ENCODE results near the gene PYGB. TPM values are rescaled to one million over a fixed set of nuclear protein-coding genes. Genes with fewer than 3 reads are reported as not detected.

Gene PYGB
- total RNA-seq, 3 donors from 2014 or later = 247 to 252 (median 247) TPM

GRCh38 chr20:25220810-25221591 lies 26.9 kb upstream of the PYGB start:
- no peak for TF ChIP-seq CTCF (IDR thresholded peaks at IDR 0.05)
- ATAC-seq (peak; percentile 80), DNase-seq (peak; percentile 77 to 88 (median 83))
- H3K4me3 ChIP-seq = no peak overlapping the region
- peaks cover 17% of the 10 kb centered on the region for H3K4me1 ChIP-seq (ENCODE audit: low read depth)
- H3K9me3 ChIP-seq = no peaks in the 10 kb centered on the region
- peaks cover 7% of the 10 kb centered on the region for H3K36me3 ChIP-seq (ENCODE audit: low read depth)
- intact Hi-C loops (cut with DNase I, micrococcal nuclease) = no loop called here

DNA sequence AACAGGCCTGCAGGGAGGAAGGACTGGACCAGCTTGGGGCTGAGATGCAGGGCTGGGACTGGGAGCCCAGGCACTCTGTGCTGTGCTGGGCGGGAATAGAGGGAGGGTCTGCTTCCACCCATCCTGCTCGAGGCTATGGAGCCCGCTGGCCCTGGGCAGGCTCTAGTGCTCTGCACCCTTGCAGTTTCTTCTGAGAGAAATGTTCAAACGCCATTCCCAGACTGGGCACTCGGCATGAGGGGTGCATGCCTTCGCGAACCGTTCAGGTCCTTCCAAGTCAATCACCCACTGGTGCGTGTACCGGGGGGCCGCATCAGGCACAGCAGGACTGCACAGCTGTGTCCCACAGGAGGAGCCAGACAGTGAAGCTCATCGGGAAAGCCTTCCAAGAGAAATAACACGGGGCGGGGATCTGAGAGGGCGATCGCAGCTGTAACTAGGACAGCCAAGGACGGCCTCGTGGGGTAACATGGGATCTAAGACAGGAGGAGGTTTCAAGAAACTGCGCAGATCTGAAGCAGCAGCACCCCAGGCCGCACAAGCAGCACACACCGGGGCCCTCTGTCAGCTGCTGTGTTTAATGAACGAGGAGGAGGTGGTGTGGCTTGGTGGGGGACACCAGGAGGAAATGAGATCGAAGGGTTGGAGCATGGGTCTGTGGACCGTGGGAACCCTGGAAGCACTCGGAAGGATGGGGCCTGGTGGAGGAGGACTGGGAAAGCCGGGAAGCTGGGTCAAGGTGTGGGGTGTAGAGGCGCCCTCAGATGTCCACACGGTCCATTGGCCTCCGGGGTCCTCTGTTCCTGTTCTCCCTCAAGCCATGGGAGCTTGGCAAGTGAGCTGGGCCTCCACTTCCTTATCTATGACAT lies 26.1 kb upstream of the PYGB start:
- no peak for ATAC-seq
- Histone ChIP-seq H3K4me3 (no peak overlapping the region), H3K36me3 (ENCODE audit: low read depth) (no peaks in the 10 kb centered on the region), H3K9me3 (no peaks in the 10 kb centered on the region), H3K4me1 (ENCODE audit: low read depth) (peaks cover 17% of the 10 kb centered on the region)
- intact Hi-C loops (cut with DNase I, micrococcal nuclease) = no loop called here
- no peak for TF ChIP-seq CTCF (IDR thresholded peaks at IDR 0.05)
- no peak for DNase-seq

DNA sequence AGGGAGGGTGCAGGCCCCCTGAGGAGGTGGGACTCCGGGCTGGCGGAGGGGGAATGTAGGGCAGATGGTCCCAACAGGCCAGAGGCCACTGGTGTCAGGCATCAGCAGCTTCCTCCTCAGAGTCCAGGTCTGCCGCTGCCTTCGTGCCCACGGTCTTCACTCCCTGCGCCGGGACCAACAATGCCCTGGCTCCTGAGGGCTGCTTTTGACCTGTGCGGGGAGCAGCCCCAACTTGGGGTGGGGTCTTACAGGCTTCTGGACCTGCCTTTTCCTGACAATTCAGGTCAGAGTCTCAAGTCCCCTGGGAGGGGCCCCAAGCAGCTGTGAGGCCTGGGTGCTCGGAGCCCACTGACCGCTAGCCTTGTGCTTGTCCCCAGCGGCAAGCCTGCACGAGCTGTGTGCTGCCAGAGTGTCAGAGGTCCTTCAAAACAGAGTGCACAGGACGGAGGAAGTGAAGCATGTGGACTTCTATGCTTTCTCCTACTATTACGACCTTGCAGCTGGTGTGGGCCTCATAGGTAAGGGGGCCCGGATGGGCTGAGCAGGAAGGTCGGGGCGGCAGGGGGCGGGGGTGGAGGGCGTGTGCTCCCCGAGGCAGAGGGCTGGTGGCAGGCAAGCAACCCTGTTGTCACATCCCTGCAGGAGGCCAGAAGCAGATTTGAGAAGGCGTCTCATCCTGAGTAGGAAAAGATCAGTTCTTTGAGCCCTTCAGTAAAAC lies 25.3 kb upstream of the PYGB start:
- Histone ChIP-seq H3K9me3 (no peaks in the 10 kb centered on the region), H3K36me3 (ENCODE audit: low read depth) (no peaks in the 10 kb centered on the region), H3K4me1 (ENCODE audit: low read depth) (peaks cover 23% of the 10 kb centered on the region), H3K4me3 (no peak overlapping the region)
- TF ChIP-seq CTCF (IDR thresholded peaks at IDR 0.05) = no peak
- DNase-seq (peak in 1 of 3 donors; percentile 51), ATAC-seq (peak; percentile 1)
- intact Hi-C loops (cut with DNase I, micrococcal nuclease) = no loop called here

DNA sequence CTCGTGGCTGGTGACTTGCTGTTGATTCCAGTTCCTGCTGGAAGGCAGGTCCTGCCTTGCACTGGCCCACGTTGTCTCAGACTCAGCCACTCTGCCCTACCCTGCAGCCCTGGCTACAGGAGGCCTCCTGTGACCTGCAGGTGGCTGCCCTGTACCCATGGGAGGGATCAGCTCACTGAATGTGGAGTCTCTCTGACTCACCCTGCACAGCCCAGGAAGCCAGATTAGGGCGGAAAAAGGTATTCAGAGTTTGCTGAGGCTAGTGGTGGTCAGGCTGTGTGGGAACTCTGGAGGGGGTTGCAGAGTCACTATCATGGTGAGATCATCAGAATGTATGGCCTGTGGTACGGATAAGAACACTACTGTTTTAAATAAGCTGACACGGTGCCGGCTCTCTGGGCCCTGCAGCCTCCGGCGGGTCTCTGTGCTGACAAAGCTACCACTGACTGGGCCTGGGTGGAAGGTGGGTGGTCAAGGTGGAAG lies 24.7 kb upstream of the PYGB start:
- ATAC-seq (peak; percentile 83), DNase-seq (peak in 2 of 3 donors; percentile 66 to 68)
- Histone ChIP-seq H3K36me3 (ENCODE audit: low read depth) (no peaks in the 10 kb centered on the region), H3K4me1 (ENCODE audit: low read depth) (peaks cover 24% of the 10 kb centered on the region), H3K9me3 (no peaks in the 10 kb centered on the region), H3K4me3 (no peak overlapping the region)
- intact Hi-C loops (cut with DNase I, micrococcal nuclease) = no loop called here
- no peak for TF ChIP-seq CTCF (IDR thresholded peaks at IDR 0.05)
